Spleen (tissue), 7 donors: Measurements from ENCODE around the gene TECTB.

Experiments used
- CTCF ChIP-seq, 11 experiments: fragments of 200-600 bp in 7 of 11; fragments of 450-650 bp in 4 of 11; sonication (generic) in 4 of 11; IDR thresholded peaks in 8 of 11; conservative IDR thresholded peaks in 3 of 11; 1 replicate in 7 of 11; 2 replicates in 4 of 11; pipeline versions ENCODE4 v1.4.0 to v1.8.0; 2016 to 2021; ENCODE audit warnings: antibody characterized with exemption in 11 of 11, inconsistent platforms in 4 of 11, mild to moderate bottlenecking in 1 of 11
- POLR2A ChIP-seq, 3 donors: fragments of 450-650 bp; IDR thresholded peaks; one replicate each; pipeline ENCODE4 v1.5.1; 2017; ENCODE audit warnings: antibody characterized with exemption in 3 of 3, mild to moderate bottlenecking in 1 of 3
- POLR2AphosphoS5 ChIP-seq, 3 donors: sonication (generic); formaldehyde crosslinking; IDR thresholded peaks; one replicate each; pipeline ENCODE4 v1.5.1; 2017; ENCODE audit warnings: antibody characterized with exemption in 3 of 3
- donor health status: DM: no; HTN: no; CAD: no; lungs with moderate emphysema.
- donor health status: DM: no; HTN: no; CAD: no.
- donor health status: DM: no; HTN: no; CAD: no.

GRCh38 chr10:112290054-112290373 is 6.8 kb downstream of the TECTB start:
- no peak for TF ChIP-seq CTCF (IDR thresholded peaks at IDR 0.05 in 8 of 11, conservative IDR thresholded peaks at IDR 0.05 in 3 of 11)
- no peak for TF ChIP-seq POLR2AphosphoS5 (IDR thresholded peaks at IDR 0.05)
- TF ChIP-seq POLR2A (IDR thresholded peaks at IDR 0.05) = no peak
